K562 (cell line): ENCODE data around the gene ITSN1.

Experiments
- CEBPB ChIP-seq: fragments of 450-650 bp; IDR thresholded peaks from 2 replicates; pipeline ENCODE4 v1.6.1; 2016; ENCODE audit warnings: missing genetic modification characterization, missing compliant biosample characterization
- FOXM1 ChIP-seq, 2 experiments: fragments of 450-650 bp in 1 of 2; sonication (generic) in 1 of 2; formaldehyde crosslinking in 1 of 2; IDR thresholded peaks; 2 replicates each; pipeline versions ENCODE4 v1.6.1 to v1.9.0; 2017 to 2022; ENCODE audit warnings: low read depth in 2 of 2, mild to moderate bottlenecking in 2 of 2, missing genetic modification reagents in 1 of 2, moderate library complexity in 1 of 2
- POLR2A ChIP-seq: fragments of 450-650 bp; conservative IDR thresholded peaks from 2 replicates; pipeline ENCODE4 v1.6.1; 2016
- PURB ChIP-seq: sonication (generic); formaldehyde crosslinking; IDR thresholded peaks from 2 replicates; pipeline ENCODE4 v1.9.0; 2021; ENCODE audit warnings: low read depth, mild to moderate bottlenecking, missing genetic modification reagents
- RBM39 ChIP-seq: fragments of 200-400 bp; formaldehyde crosslinking; optimal IDR thresholded peaks from 2 replicates; pipeline ENCODE3; 2018; ENCODE audit warnings: low read depth, low read length
- SPI1 ChIP-seq: IDR thresholded peaks from 2 replicates; pipeline ENCODE4 v1.6.1; 2011; ENCODE audit warnings: low read depth, low read length, control low read depth, borderline replicate concordance
- TAF1 ChIP-seq: IDR thresholded peaks from 2 replicates; pipeline ENCODE4 v1.6.1; 2011; ENCODE audit warnings: mild to moderate bottlenecking, low read length, moderate library complexity; ENCODE audit not compliant: insufficient read depth, control insufficient read depth, severe bottlenecking; ENCODE audit errors: extremely low read depth
- TF ChIP-seq, protein P1 (sequence below): fragments of 450-650 bp; formaldehyde crosslinking; IDR thresholded peaks from 2 replicates; pipeline ENCODE4 v1.4.0; 2022; ENCODE audit warnings: missing genetic modification characterization
- TF ChIP-seq, protein P2 (sequence below): fragments of 250-450 bp; sonication (Bioruptor Pico); IDR thresholded peaks from 2 replicates; pipeline ENCODE4 v1.8.0; 2021; ENCODE audit warnings: moderate library complexity, mild to moderate bottlenecking, inconsistent platforms
- TF ChIP-seq, protein P3 (sequence below): sonication (generic); formaldehyde crosslinking; IDR thresholded peaks from 2 replicates; pipeline ENCODE4 v1.8.1; 2022; ENCODE audit warnings: missing genetic modification reagents
- TF ChIP-seq, protein P4 (sequence below), 3 experiments: IDR thresholded peaks in 2 of 3; conservative IDR thresholded peaks in 1 of 3; 2 replicates each; pipeline ENCODE4 v1.5.1; 2011 to 2012; ENCODE audit warnings: low read length in 3 of 3, mild to moderate bottlenecking in 3 of 3, control low read depth in 2 of 3, improper control_type of control experiment in 1 of 3, inconsistent platforms in 1 of 3, low read depth in 1 of 3, mixed read lengths in 1 of 3, moderate library complexity in 1 of 3; ENCODE audit not compliant: insufficient read depth in 2 of 3

DNA sequence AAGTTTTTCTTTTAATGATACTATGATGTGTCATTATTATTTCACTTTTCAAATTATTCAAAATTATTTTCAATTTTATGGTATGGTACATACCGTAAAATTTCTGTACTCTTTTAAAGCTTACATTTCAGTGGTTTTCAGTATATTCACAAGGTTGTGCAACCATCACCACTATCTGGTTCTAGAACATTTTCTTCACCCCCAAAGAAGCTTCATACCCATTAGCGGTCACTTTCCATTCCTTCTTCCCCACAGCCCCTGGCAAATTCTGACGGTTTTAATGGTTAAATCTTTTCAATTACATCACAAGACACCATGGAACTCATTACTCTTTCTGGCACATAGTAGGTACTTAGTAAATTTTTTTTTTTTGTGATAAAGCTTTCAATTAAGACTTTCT, 296.1 kb downstream of the ITSN1 start:
- TF ChIP-seq FOXM1 (IDR thresholded peaks at IDR 0.05; ENCODE audit: low read depth) (no peak), FOXM1 (CRISPR knock-in tag; IDR thresholded peaks at IDR 0.05; ENCODE audit: low read depth) (no peak), RBM39 (no peak), POLR2A (no peak), PURB (CRISPR knock-in tag) (no peak), CEBPB (tag) (peak; percentile 41; the same call in 1 of the 2 replicates), TAF1 (no peak), SPI1 (no peak)
- TF ChIP-seq, protein P1, sequence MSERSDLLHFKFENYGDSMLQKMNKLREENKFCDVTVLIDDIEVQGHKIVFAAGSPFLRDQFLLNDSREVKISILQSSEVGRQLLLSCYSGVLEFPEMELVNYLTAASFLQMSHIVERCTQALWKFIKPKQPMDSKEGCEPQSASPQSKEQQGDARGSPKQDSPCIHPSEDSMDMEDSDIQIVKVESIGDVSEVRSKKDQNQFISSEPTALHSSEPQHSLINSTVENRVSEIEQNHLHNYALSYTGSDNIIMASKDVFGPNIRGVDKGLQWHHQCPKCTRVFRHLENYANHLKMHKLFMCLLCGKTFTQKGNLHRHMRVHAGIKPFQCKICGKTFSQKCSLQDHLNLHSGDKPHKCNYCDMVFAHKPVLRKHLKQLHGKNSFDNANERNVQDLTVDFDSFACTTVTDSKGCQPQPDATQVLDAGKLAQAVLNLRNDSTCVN (CRISPR knock-in tag): no peak
- TF ChIP-seq, protein P2, sequence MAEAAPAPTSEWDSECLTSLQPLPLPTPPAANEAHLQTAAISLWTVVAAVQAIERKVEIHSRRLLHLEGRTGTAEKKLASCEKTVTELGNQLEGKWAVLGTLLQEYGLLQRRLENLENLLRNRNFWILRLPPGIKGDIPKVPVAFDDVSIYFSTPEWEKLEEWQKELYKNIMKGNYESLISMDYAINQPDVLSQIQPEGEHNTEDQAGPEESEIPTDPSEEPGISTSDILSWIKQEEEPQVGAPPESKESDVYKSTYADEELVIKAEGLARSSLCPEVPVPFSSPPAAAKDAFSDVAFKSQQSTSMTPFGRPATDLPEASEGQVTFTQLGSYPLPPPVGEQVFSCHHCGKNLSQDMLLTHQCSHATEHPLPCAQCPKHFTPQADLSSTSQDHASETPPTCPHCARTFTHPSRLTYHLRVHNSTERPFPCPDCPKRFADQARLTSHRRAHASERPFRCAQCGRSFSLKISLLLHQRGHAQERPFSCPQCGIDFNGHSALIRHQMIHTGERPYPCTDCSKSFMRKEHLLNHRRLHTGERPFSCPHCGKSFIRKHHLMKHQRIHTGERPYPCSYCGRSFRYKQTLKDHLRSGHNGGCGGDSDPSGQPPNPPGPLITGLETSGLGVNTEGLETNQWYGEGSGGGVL (CRISPR knock-in tag): no peak
- TF ChIP-seq, protein P3, sequence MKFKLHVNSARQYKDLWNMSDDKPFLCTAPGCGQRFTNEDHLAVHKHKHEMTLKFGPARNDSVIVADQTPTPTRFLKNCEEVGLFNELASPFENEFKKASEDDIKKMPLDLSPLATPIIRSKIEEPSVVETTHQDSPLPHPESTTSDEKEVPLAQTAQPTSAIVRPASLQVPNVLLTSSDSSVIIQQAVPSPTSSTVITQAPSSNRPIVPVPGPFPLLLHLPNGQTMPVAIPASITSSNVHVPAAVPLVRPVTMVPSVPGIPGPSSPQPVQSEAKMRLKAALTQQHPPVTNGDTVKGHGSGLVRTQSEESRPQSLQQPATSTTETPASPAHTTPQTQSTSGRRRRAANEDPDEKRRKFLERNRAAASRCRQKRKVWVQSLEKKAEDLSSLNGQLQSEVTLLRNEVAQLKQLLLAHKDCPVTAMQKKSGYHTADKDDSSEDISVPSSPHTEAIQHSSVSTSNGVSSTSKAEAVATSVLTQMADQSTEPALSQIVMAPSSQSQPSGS: no peak
- TF ChIP-seq, protein P4, sequence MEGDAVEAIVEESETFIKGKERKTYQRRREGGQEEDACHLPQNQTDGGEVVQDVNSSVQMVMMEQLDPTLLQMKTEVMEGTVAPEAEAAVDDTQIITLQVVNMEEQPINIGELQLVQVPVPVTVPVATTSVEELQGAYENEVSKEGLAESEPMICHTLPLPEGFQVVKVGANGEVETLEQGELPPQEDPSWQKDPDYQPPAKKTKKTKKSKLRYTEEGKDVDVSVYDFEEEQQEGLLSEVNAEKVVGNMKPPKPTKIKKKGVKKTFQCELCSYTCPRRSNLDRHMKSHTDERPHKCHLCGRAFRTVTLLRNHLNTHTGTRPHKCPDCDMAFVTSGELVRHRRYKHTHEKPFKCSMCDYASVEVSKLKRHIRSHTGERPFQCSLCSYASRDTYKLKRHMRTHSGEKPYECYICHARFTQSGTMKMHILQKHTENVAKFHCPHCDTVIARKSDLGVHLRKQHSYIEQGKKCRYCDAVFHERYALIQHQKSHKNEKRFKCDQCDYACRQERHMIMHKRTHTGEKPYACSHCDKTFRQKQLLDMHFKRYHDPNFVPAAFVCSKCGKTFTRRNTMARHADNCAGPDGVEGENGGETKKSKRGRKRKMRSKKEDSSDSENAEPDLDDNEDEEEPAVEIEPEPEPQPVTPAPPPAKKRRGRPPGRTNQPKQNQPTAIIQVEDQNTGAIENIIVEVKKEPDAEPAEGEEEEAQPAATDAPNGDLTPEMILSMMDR (IDR thresholded peaks at IDR 0.05 in 2 of 3, conservative IDR thresholded peaks at IDR 0.05 in 1 of 3; ENCODE audit: insufficient read depth in 2 of 3, low read depth in 1 of 3, low read length in 3 of 3): no peak
